Suppressor macrophage (primary cell): Measurements from ENCODE around the gene NOXO1.

Source experiments
- DNase-seq, 4 experiments: peaks; one replicate each; pipeline ENCODE4 v3.0.0-alpha.2; 2020 to 2022

Gene NOXO1

GRCh38 chr16:1997494-1998359 lies 16.5 kb upstream of the NOXO1 start:
- no peak for DNase-seq

DNA sequence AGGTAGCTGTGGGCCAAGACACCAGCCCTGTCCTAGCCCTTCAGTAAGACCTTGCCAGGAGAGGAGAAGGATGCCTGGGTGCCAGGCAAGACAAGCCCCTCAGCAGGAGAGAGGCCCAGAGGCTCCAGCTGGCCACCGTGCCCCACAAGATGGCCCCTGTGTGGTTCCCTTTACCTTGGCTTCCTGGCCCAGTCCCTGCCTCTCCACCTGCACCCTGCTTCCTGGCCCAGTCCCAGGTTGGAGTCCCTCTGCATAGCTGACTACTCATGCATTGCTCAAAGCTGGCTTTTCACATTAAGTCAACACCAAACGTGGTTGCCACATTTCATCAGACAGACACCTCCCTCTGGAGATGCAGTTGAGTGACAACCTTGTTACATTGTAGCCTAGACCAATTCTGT lies 12.5 kb upstream of the NOXO1 start:
- no peak for DNase-seq

DNA sequence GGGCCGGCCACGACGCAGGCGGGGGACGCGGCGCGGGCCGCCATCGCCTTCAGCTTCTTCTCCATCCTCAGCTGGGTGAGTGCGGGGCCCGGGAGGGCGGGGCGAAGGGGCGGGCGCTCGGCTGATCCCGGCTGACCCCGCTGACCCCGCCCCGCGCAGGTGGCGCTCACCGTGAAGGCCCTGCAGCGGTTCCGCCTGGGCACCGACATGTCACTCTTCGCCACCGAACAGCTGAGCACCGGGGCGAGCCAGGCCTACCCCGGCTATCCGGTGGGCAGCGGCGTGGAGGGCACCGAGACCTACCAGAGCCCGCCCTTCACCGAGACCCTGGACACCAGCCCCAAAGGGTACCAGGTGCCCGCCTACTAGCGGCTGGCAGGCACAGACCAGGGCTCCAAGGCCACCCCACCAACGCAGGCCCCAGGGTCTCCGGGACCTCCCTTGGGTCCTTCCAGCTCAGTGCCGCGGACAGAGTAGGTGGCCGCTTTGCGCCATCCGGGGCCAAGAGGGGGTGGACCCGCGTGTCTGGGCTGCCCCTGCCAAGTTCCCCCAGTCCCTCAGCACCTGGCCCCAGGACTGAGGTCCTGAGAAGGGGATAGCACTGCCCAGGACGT lies 11.5 kb upstream of the NOXO1 start:
- DNase-seq, result no peak

GRCh38 chr16:1991948-1992703 lies 10.9 kb upstream of the NOXO1 start:
- DNase-seq, result peak; percentile 94 to 99 (median 96)

DNA sequence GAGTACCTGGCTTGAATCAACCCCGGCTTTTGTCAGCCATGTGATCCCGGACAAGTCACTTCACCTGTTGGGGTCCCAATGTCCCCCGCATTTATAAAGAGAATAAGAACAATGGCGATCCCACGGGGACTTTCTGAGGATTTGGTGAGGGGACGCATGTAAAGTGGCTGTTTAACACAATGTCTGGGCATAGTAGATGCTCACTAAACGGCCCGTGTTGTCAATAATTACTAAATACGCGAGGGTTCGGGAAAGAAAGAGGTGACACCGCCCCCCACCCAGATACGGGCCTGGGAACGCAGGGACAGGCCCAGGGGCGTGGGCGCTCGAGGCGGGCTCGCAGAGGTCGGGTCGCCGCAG lies 10.3 kb upstream of the NOXO1 start:
- no peak for DNase-seq

DNA sequence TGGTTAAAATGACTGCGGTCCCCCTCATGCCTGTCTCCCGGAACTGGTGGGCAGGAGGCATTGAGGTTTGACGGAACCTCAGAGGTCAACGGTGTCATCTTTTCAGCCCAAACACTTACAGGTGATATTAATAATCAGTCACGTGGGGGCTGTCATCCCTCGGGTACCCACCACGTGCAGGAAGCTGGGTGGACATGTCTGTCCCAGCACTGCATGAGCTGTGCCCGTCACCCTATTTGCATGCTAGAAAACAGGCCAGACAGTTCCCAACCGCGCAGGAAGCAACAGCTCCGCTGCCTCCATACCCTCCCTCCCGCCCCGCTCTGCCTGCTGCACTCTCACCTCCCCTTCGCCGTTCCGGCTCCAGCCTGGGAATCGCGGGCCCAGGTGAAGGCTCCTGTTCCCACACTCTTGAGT lies 9.9 kb upstream of the NOXO1 start:
- peak in 3 of 4 experiments; percentile 19 to 36 (median 30) for DNase-seq

- DNase-seq, result no peak
Measured at GRCh38 chr16:1990351-1991134, 9.3 kb upstream of the NOXO1 start.

DNA sequence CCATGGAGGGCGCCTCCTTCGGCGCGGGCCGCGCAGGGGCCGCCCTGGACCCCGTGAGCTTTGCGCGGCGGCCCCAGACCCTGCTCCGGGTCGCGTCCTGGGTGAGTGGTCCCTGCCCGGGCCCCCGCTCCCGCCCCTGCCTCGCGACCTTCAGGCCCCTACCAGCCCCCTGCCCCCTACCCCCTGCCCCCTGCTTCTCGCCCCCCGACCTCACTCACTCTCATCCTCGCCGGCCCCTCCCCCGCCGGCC lies 8.8 kb upstream of the NOXO1 start:
- no peak for DNase-seq

- DNase-seq, result peak in 1 of 4 experiments; percentile 43
Measured at GRCh38 chr16:1989209-1990100, 8.2 kb upstream of the NOXO1 start, which contains the start of gene SYNGR3. Gene SYNGR3, plus strand, starts transcription at chr16:1989970. Its CDS starts 133 bp downstream, at chr16:1990103.

DNA sequence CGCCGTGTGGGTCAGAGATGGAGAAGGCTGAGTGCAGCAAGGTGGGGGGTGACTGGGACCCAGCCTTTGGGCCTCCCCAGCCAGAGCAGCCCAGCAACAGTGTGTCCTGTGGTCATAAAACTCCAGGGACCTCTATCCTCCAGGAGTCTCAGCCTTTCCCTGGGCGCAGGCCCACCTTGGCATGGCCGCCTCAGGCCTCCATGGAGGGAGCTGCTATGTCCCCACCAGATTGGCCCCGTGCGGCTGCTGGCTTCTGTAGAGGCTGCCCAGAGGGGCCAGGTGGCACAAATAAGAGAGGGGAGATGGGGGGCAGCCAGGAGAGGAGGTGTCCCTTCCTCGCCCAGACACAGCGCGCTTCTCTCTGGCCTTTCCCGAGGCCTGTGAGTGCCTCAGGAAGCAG lies 5.9 kb upstream of the NOXO1 start:
- no peak for DNase-seq

GRCh38 chr16:1985466-1986150 lies 4.3 kb upstream of the NOXO1 start:
- DNase-seq, result no peak

GRCh38 chr16:1984347-1985225 lies 3.3 kb upstream of the NOXO1 start:
- peak in 2 of 4 experiments; percentile 21 to 41 for DNase-seq

- peak; percentile 93 to 98 (median 96) for DNase-seq
Measured at GRCh38 chr16:1983544-1984346, 2.5 kb upstream of the NOXO1 start, which contains the start of gene GFER. Gene GFER, plus strand, starts transcription at chr16:1984193. Its CDS starts 26 bp downstream, at chr16:1984219.

DNA sequence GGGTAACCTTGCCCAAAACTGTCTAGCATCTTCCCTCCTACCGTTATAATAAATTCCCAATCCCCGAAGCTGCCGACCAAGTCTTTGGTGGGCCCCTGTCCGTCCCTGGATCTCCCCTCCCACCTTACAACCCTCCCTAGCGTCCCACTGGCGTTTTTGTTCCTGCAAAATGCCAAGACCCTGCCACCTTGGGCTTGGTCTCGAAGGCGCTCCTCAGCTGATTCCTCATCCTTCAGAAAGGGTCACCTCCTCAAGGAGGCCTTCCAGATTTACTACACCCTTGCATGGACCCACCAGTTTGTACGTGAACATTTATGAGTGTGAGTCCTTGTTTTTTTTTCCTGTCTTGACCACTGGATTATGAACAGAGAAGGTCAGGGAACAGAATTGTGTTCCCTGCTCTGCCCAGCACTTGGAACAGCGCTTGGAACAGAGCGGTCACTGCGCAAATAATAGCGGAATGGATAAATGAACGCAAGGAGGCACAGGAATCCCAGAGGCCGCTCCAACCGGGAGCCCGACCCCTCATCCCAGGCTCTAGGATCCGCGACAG lies 1.8 kb upstream of the NOXO1 start:
- DNase-seq, result no peak

GRCh38 chr16:1982013-1982433 lies 754 bp upstream of the NOXO1 start:
- no peak for DNase-seq

GRCh38 chr16:1980770-1981087 lies 540 bp downstream of the NOXO1 start:
- DNase-seq, result no peak

DNA sequence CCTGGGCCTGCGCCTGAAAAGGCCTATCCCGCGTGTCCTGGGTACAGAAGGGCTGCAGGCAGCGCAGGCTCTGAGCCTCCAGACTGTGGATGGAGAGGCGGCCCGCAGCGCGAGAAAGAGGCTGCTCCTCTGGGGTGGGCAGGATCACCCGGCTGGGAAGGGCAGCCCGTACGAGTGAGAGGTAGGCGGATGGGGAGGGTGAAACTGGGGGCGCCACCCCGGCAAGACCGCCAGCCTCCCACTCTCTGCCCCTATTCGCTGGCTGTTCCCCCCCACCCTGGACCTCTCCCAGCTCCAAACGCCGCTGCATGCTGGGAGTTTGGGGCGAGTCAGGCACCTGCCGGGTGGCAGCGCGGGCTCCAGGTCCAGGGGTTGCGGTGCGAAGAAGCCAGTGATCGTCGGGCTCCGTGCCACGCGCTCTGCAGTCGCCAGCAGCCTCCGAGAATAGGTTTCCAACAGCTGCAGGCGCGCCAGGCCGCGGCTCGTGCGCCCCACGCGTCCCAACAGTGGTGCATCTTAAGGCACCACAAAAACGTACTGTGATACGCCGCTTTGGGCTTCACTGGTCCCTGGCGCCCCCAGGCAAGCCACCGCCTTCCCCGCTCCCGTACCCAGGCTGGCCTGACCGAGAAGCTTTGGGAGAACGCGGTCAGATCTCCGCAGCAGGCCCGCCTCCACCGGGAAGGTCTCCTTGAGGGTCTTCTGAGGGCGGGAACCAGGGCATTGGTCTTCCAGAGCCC lies 1.1 kb downstream of the NOXO1 start:
- no peak for DNase-seq
